Umbilical cord (tissue), 2 donors: ENCODE data around the gene IL17RC. TPM values are rescaled to one million over a fixed set of nuclear protein-coding genes. Genes with fewer than 3 reads are reported as not detected.
A peak's percentile ranks its signal among the peaks of the same experiment; 100 is the strongest.
"Not testable (repeated sequence)": the region's sequence is repeated elsewhere in the genome, so short reads cannot be mapped to it uniquely, and the experiment has no call there.

Experiments
- DNase-seq: peaks from one replicate; pipeline ENCODE4 v3.0.0-alpha.2; 2015; ENCODE audit warnings: low spot score
- total RNA-seq: library from RNA; depleted of rRNA; stranded (reverse); fragments of >200 nt; gene quantifications from one replicate; pipeline ENCODE4 v1.2.3, GENCODE V29; 2014; ENCODE audit warnings: low replicate concordance; ENCODE audit not compliant: insufficient read depth

IL17RC gene
- total RNA-seq, 1 donor from 2014 or later: 39.2 TPM

GRCh38 chr3:9891072-9891622 is 25.8 kb upstream of the IL17RC start:
- DNase-seq: no peak

- DNase-seq: no peak
Measured at GRCh38 chr3:9893739-9894138, 23.2 kb upstream of the IL17RC start.

GRCh38 chr3:9895715-9896114 is 21.2 kb upstream of the IL17RC start:
- not testable (repeated sequence) for DNase-seq

- DNase-seq: not testable (repeated sequence)
Measured at GRCh38 chr3:9896755-9897407, 20.0 kb upstream of the IL17RC start.

GRCh38 chr3:9897408-9898372 is 19.2 kb upstream of the IL17RC start:
- DNase-seq: no peak

- DNase-seq: no peak
Measured at GRCh38 chr3:9898467-9899241, 18.2 kb upstream of the IL17RC start.

GRCh38 chr3:9899289-9899791 is 17.6 kb upstream of the IL17RC start:
- DNase-seq: no peak

GRCh38 chr3:9900965-9901415 is 15.9 kb upstream of the IL17RC start:
- DNase-seq: not testable (repeated sequence)

- no peak for DNase-seq
Measured at GRCh38 chr3:9901967-9902366, 14.9 kb upstream of the IL17RC start.

GRCh38 chr3:9902372-9903237 is 14.3 kb upstream of the IL17RC start, which contains the start of gene IL17RE:
IL17RE (plus strand) TSS chr3:9902848; CDS start chr3:9902933, 85 bp downstream.
- DNase-seq: peak; percentile 58

- DNase-seq: no peak
Measured at GRCh38 chr3:9903238-9903624, 13.7 kb upstream of the IL17RC start.

GRCh38 chr3:9903904-9904303 is 13.0 kb upstream of the IL17RC start:
- no peak for DNase-seq

GRCh38 chr3:9906480-9906879 is 10.4 kb upstream of the IL17RC start:
- no peak for DNase-seq

- DNase-seq: no peak
Measured at GRCh38 chr3:9908286-9908685, 8.6 kb upstream of the IL17RC start.

- no peak for DNase-seq
Measured at GRCh38 chr3:9909221-9910013, 7.5 kb upstream of the IL17RC start.

- no peak for DNase-seq
Measured at GRCh38 chr3:9911863-9912262, 5.0 kb upstream of the IL17RC start.

GRCh38 chr3:9912294-9912935 is 4.5 kb upstream of the IL17RC start:
- DNase-seq: no peak

- no peak for DNase-seq
Measured at GRCh38 chr3:9913601-9914000, 3.3 kb upstream of the IL17RC start.

GRCh38 chr3:9914011-9914410 is 2.9 kb upstream of the IL17RC start:
- DNase-seq: no peak
